Gastroesophageal sphincter (tissue), 3 donors: ENCODE data around the gene WDFY3.

Source experiments
- EP300 ChIP-seq: sonication (generic); formaldehyde crosslinking; IDR thresholded peaks from one replicate; pipeline ENCODE4 v1.6.1; 2017; ENCODE audit warnings: antibody characterized with exemption, mild to moderate bottlenecking
- POLR2A ChIP-seq, 2 donors: fragments of 450-650 bp; IDR thresholded peaks; one replicate each; pipeline ENCODE4 v1.6.1; 2017; ENCODE audit warnings: antibody characterized with exemption in 2 of 2, mild to moderate bottlenecking in 2 of 2, moderate library complexity in 1 of 2
- POLR2AphosphoS5 ChIP-seq: sonication (generic); formaldehyde crosslinking; IDR thresholded peaks from one replicate; pipeline ENCODE4 v1.6.1; 2017; ENCODE audit warnings: antibody characterized with exemption
- TF ChIP-seq, protein P1 (sequence below), 4 experiments: fragments of 200-600 bp in 2 of 4; fragments of 450-650 bp in 2 of 4; sonication (generic) in 1 of 4; IDR thresholded peaks; one replicate each; pipeline ENCODE4 v1.5.1; 2017 to 2019; ENCODE audit warnings: antibody characterized with exemption in 4 of 4, mild to moderate bottlenecking in 2 of 4, moderate library complexity in 2 of 4

DNA sequence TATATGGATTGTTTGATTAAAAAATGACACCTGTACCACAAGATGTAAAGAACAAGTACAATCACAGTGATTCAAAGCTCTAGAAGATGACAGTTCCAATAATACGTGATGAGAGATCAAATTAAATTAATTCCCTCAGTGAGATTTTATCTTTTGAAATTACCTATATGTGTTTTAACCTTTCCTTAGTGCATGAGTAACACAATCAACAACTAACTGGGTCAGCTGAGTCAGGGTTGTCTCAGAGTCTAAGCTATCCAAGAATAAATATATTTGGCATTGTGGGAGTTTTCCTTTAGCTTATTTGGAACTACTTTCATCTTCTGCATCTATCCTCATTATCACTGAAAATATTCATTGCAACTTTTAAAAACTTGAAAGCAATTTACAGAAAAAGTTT, 162.8 kb downstream of the WDFY3 start:
- TF ChIP-seq, protein P1, sequence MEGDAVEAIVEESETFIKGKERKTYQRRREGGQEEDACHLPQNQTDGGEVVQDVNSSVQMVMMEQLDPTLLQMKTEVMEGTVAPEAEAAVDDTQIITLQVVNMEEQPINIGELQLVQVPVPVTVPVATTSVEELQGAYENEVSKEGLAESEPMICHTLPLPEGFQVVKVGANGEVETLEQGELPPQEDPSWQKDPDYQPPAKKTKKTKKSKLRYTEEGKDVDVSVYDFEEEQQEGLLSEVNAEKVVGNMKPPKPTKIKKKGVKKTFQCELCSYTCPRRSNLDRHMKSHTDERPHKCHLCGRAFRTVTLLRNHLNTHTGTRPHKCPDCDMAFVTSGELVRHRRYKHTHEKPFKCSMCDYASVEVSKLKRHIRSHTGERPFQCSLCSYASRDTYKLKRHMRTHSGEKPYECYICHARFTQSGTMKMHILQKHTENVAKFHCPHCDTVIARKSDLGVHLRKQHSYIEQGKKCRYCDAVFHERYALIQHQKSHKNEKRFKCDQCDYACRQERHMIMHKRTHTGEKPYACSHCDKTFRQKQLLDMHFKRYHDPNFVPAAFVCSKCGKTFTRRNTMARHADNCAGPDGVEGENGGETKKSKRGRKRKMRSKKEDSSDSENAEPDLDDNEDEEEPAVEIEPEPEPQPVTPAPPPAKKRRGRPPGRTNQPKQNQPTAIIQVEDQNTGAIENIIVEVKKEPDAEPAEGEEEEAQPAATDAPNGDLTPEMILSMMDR (IDR thresholded peaks at IDR 0.05): no peak
- TF ChIP-seq POLR2AphosphoS5 (no peak), POLR2A (IDR thresholded peaks at IDR 0.05) (no peak), EP300 (no peak)
